Vagina (tissue), 2 donors: ENCODE data around the gene MAST4.

Source experiments
- CTCF ChIP-seq, 3 experiments: fragments of 450-650 bp in 2 of 3; fragments of 200-600 bp in 1 of 3; sonication (generic) in 1 of 3; IDR thresholded peaks; one replicate each; pipeline ENCODE4 v1.5.1; 2017 to 2019; ENCODE audit warnings: antibody characterized with exemption in 3 of 3, mild to moderate bottlenecking in 2 of 3, moderate library complexity in 2 of 3
- POLR2A ChIP-seq, 2 donors: fragments of 450-650 bp; IDR thresholded peaks; one replicate each; pipeline ENCODE4 v1.6.1; 2017; ENCODE audit warnings: antibody characterized with exemption in 2 of 2, mild to moderate bottlenecking in 2 of 2, moderate library complexity in 2 of 2
- POLR2AphosphoS5 ChIP-seq, 2 donors: sonication (generic); formaldehyde crosslinking; IDR thresholded peaks; one replicate each; pipeline ENCODE4 v1.9.0; 2017; ENCODE audit warnings: antibody characterized with exemption in 2 of 2, mild to moderate bottlenecking in 2 of 2, low read depth in 1 of 2; ENCODE audit not compliant: insufficient read depth in 1 of 2

GRCh38 chr5:66666778-66667177 is 70.6 kb downstream of the MAST4 start:
- no peak for TF ChIP-seq POLR2A (IDR thresholded peaks at IDR 0.05)
- no peak for TF ChIP-seq CTCF (IDR thresholded peaks at IDR 0.05)
- no peak for TF ChIP-seq POLR2AphosphoS5 (IDR thresholded peaks at IDR 0.05; ENCODE audit: insufficient read depth in 1 of 2, low read depth in 1 of 2)
